Neural cell (in vitro differentiated cells): ENCODE results near the gene CRACDL. TPM values are rescaled to one million over a fixed set of nuclear protein-coding genes. Genes with fewer than 3 reads are reported as not detected.

ENCODE experiments used
- H2AFZ ChIP-seq: fragments of 200-600, 300-800 bp; sonication (generic), shearing (Covaris generic); 2 replicates; pipeline ENCODE4 v1.6.0; 2014; ENCODE audit warnings: low read depth, mild to moderate bottlenecking, antibody characterized with exemption, low read length, moderate library complexity
- H3F3A ChIP-seq: fragments of 200-600 bp; shearing (Covaris generic); 2 replicates; pipeline ENCODE4 v1.6.1; 2016; ENCODE audit warnings: mild to moderate bottlenecking, moderate library complexity, mixed read lengths, antibody characterized with exemption, low read length; ENCODE audit not compliant: insufficient read depth, poor library complexity, severe bottlenecking
- H3K27ac ChIP-seq: fragments of 200-600, 300-800 bp; sonication (generic), shearing (Covaris generic); 2 replicates; pipeline ENCODE4 v1.5.1; 2014; ENCODE audit warnings: mild to moderate bottlenecking, low read length, moderate library complexity
- H3K27me3 ChIP-seq: fragments of 300-800, 200-600 bp; sonication (generic), shearing (Covaris generic); 2 replicates; pipeline ENCODE4 v1.6.0; 2014; ENCODE audit warnings: mild to moderate bottlenecking, low read depth, low read length, moderate library complexity; ENCODE audit not compliant: insufficient read depth
- H3K36me3 ChIP-seq: fragments of 300-800, 200-600 bp; sonication (generic), shearing (Covaris generic); 2 replicates; pipeline ENCODE4 v1.5.1; 2014; ENCODE audit warnings: mild to moderate bottlenecking, antibody characterized with exemption, low read length, moderate library complexity; ENCODE audit not compliant: insufficient read depth
- H3K4me2 ChIP-seq: fragments of 300-800, 200-600 bp; sonication (generic), shearing (Covaris generic); 2 replicates; pipeline ENCODE4 v1.6.0; 2014; ENCODE audit warnings: mild to moderate bottlenecking, low read length
- H3K4me3 ChIP-seq: fragments of 300-800, 200-600 bp; sonication (generic), shearing (Covaris generic); 2 replicates; pipeline ENCODE4 v1.5.1; 2014; ENCODE audit warnings: mild to moderate bottlenecking, low read length, moderate library complexity
- H3K79me2 ChIP-seq: fragments of 200-600 bp; shearing (Covaris generic); replicated peaks from 2 replicates; pipeline ENCODE4 v1.6.0; 2014; ENCODE audit warnings: mild to moderate bottlenecking, low read length, moderate library complexity; ENCODE audit not compliant: insufficient read depth
- H3K9ac ChIP-seq: fragments of 300-800, 200-600 bp; sonication (generic), shearing (Covaris generic); 2 replicates; pipeline ENCODE4 v1.6.1; 2016; ENCODE audit warnings: mild to moderate bottlenecking, low read length, mixed read lengths
- H3K9me2 ChIP-seq: fragments of 200-600 bp; shearing (Covaris generic); 2 replicates; pipeline ENCODE4 v1.6.1; 2016; ENCODE audit warnings: mild to moderate bottlenecking, low read length, mixed read lengths; ENCODE audit not compliant: insufficient read depth
- H3K9me3 ChIP-seq: fragments of 200-600, 300-800 bp; sonication (generic), shearing (Covaris generic); 2 replicates; pipeline ENCODE4 v1.6.1; 2016; ENCODE audit warnings: mild to moderate bottlenecking, mixed run types, low read length, moderate library complexity, mixed read lengths
- H4K20me1 ChIP-seq: fragments of 200-600 bp; shearing (Covaris generic); 2 replicates; pipeline ENCODE4 v1.6.1; 2016; ENCODE audit warnings: mild to moderate bottlenecking, mixed run types; ENCODE audit not compliant: insufficient read depth
- EP300 ChIP-seq: fragments of 450-650 bp; conservative IDR thresholded peaks from 2 replicates; pipeline ENCODE4 v1.6.1; 2014; ENCODE audit warnings: antibody characterized with exemption, mild to moderate bottlenecking, moderate library complexity; ENCODE audit not compliant: poor library complexity, severe bottlenecking
- EZH2 ChIP-seq: fragments of 200-600, 300-800 bp; shearing (Covaris generic), sonication (generic); IDR thresholded peaks from 2 replicates; pipeline ENCODE4 v1.6.1; 2014; ENCODE audit warnings: antibody characterized with exemption, low read length, borderline replicate concordance, mild to moderate bottlenecking; ENCODE audit not compliant: insufficient read depth, poor library complexity, severe bottlenecking
- MXI1 ChIP-seq: fragments of 450-650 bp; conservative IDR thresholded peaks from 2 replicates; pipeline ENCODE4 v1.6.1; 2014; ENCODE audit warnings: antibody characterized with exemption, mild to moderate bottlenecking; ENCODE audit not compliant: poor library complexity, severe bottlenecking
- POLR2AphosphoS5 ChIP-seq: IDR thresholded peaks from 2 replicates; pipeline ENCODE4 v1.6.1; 2012
- RAD21 ChIP-seq: fragments of 450-650 bp; conservative IDR thresholded peaks from 2 replicates; pipeline ENCODE4 v1.6.1; 2014; ENCODE audit warnings: antibody characterized with exemption, mild to moderate bottlenecking, moderate library complexity
- SMC3 ChIP-seq: fragments of 450-650 bp; conservative IDR thresholded peaks from 2 replicates; pipeline ENCODE4 v1.6.1; 2014; ENCODE audit warnings: antibody characterized with exemption, mild to moderate bottlenecking, moderate library complexity; ENCODE audit not compliant: poor library complexity
- TAF1 ChIP-seq: IDR thresholded peaks from 2 replicates; pipeline ENCODE4 v1.6.1; 2012; ENCODE audit warnings: low read depth
- polyA plus RNA-seq: library from polyadenylated mRNA; depleted of rRNA; stranded (reverse); fragments of >200 nt; gene quantifications from 2 replicates; pipeline ENCODE4 v1.2.3, GENCODE V29; 2014
- TF ChIP-seq, protein P1 (sequence below): fragments of 450-650 bp; IDR thresholded peaks from 2 replicates; pipeline ENCODE4 v1.5.1; 2014; ENCODE audit warnings: antibody characterized with exemption, mild to moderate bottlenecking, moderate library complexity; ENCODE audit not compliant: poor library complexity, severe bottlenecking
- TF ChIP-seq, protein P2 (sequence below): IDR thresholded peaks from 2 replicates; pipeline ENCODE4 v1.6.1; 2012; ENCODE audit warnings: borderline replicate concordance

CRACDL gene
- polyA plus RNA-seq, 1 donor from 2014 or later = 0.85 TPM

DNA sequence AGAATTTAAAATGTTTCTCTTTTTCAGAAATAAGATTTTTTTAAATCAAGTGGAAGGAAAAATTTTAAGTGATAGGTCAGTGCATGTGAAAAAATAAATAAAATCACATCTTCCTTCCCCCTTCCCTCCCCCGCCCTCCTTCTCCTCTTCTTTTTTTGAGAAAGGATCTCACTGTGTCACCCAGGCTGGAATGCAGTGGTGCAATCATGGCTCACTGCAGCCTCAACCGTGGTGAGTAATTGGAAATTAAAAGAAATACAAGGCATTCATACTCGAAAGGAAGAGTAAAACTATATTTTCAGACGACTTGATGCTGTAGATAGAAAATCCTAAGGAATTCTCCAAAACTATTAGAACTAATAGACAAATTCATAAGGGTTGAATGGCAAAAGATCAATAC lies 16.9 kb upstream of the CRACDL start:
- no peak overlapping the region for H3K9ac ChIP-seq

DNA sequence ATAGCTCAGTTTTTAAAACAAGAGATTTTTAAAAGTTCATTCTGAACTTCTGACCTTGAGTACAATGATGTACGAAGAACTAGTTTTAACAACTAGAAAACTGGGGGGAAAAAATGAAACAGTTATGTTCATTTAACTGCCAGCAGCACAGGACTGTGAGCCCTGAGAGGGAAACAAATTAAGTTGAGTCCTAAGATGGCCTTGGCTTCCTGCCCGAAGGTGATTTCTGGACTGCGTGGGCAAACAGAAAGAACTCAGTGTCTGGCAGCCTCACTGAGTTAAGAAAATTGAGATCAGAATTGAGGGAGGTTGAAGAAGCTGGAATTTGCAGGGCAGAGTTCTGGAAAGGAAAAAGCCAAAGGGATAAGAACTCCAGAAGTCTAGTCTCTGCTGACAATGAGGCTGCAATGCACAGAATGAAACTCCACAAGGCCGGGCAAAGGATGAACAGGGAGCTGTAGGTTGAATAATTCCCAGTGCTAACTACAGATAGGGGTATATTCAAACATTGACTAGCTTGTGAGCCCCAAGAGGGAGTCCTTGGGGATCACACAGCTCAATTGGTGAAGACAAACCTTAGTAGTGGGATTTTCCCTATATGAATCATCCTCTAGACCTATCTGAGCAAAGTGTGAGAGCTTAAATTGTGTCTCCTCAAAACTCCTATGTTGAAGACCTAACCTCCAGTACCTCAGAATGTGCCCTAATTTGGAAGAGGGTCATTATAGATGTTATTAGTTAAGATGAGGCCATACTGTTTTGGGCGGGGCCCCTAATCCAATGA lies 13.1 kb upstream of the CRACDL start:
- Histone ChIP-seq H3K79me2 (no peaks in the 10 kb centered on the region), H3K36me3 (no peaks in the 10 kb centered on the region), H3K4me2 (no peak overlapping the region), H2AFZ (no peak overlapping the region), H3K27ac (no peak overlapping the region), H3K4me3 (no peak overlapping the region), H3K9ac (no peak overlapping the region), H3F3A (no peaks in the 10 kb centered on the region), H4K20me1 (no peaks in the 10 kb centered on the region), H3K27me3 (no peaks in the 10 kb centered on the region), H3K9me2 (no peaks in the 10 kb centered on the region), H3K9me3 (no peaks in the 10 kb centered on the region)
- TF ChIP-seq, protein P1, sequence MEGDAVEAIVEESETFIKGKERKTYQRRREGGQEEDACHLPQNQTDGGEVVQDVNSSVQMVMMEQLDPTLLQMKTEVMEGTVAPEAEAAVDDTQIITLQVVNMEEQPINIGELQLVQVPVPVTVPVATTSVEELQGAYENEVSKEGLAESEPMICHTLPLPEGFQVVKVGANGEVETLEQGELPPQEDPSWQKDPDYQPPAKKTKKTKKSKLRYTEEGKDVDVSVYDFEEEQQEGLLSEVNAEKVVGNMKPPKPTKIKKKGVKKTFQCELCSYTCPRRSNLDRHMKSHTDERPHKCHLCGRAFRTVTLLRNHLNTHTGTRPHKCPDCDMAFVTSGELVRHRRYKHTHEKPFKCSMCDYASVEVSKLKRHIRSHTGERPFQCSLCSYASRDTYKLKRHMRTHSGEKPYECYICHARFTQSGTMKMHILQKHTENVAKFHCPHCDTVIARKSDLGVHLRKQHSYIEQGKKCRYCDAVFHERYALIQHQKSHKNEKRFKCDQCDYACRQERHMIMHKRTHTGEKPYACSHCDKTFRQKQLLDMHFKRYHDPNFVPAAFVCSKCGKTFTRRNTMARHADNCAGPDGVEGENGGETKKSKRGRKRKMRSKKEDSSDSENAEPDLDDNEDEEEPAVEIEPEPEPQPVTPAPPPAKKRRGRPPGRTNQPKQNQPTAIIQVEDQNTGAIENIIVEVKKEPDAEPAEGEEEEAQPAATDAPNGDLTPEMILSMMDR = no peak
- TF ChIP-seq MXI1 (no peak), TAF1 (no peak), RAD21 (no peak), EP300 (no peak)
- TF ChIP-seq, protein P2, sequence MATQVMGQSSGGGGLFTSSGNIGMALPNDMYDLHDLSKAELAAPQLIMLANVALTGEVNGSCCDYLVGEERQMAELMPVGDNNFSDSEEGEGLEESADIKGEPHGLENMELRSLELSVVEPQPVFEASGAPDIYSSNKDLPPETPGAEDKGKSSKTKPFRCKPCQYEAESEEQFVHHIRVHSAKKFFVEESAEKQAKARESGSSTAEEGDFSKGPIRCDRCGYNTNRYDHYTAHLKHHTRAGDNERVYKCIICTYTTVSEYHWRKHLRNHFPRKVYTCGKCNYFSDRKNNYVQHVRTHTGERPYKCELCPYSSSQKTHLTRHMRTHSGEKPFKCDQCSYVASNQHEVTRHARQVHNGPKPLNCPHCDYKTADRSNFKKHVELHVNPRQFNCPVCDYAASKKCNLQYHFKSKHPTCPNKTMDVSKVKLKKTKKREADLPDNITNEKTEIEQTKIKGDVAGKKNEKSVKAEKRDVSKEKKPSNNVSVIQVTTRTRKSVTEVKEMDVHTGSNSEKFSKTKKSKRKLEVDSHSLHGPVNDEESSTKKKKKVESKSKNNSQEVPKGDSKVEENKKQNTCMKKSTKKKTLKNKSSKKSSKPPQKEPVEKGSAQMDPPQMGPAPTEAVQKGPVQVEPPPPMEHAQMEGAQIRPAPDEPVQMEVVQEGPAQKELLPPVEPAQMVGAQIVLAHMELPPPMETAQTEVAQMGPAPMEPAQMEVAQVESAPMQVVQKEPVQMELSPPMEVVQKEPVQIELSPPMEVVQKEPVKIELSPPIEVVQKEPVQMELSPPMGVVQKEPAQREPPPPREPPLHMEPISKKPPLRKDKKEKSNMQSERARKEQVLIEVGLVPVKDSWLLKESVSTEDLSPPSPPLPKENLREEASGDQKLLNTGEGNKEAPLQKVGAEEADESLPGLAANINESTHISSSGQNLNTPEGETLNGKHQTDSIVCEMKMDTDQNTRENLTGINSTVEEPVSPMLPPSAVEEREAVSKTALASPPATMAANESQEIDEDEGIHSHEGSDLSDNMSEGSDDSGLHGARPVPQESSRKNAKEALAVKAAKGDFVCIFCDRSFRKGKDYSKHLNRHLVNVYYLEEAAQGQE = no peak

More for the DNA sequence above, 16.9 kb upstream of the CRACDL start:
- TF ChIP-seq, protein P2 = no peak
- no peak for TF ChIP-seq TAF1
- TF ChIP-seq, protein P1 = no peak
- no peak for TF ChIP-seq EZH2
- no peak for TF ChIP-seq SMC3
- no peak for TF ChIP-seq POLR2AphosphoS5
- no peak for TF ChIP-seq RAD21
- TF ChIP-seq MXI1 = no peak
- TF ChIP-seq EP300 = no peak
- Histone ChIP-seq H3K27ac (no peak overlapping the region), H3K27me3 (no peaks in the 10 kb centered on the region), H3K79me2 (no peaks in the 10 kb centered on the region), H3F3A (no peaks in the 10 kb centered on the region), H2AFZ (no peak overlapping the region), H3K9me3 (no peaks in the 10 kb centered on the region), H4K20me1 (no peaks in the 10 kb centered on the region), H3K36me3 (no peaks in the 10 kb centered on the region), H3K4me3 (no peak overlapping the region), H3K4me2 (no peak overlapping the region), H3K9me2 (no peaks in the 10 kb centered on the region)
